Activated CD4-positive, alpha-beta memory T cell treated with anti-CD3 and anti-CD28 coated beads for 36 hours (primary cell): Measurements from ENCODE around the gene SEPTIN8. TPM values are rescaled to one million over a fixed set of nuclear protein-coding genes. Genes with fewer than 3 reads are reported as not detected.

Experiments used
- CTCF ChIA-PET: fragments of 350-600 bp; sonication (Branson Sonifier 250); formaldehyde crosslinking; loops from one replicate; lab custom pipeline; 2021; ENCODE audit warnings: antibody characterized with exemption, inconsistent platforms; lab: Charles Lee
- POLR2A ChIA-PET: fragments of 350-600 bp; sonication (Branson Sonifier 250); formaldehyde crosslinking; loops from one replicate; lab custom pipeline; 2021; ENCODE audit warnings: antibody characterized with exemption; lab: Charles Lee
- DNase-seq: peaks from one replicate; pipeline ENCODE4 v3.0.0-alpha.2; 2020
- H3K27ac Mint-ChIP-seq: one replicate; pipeline ENCODE4 v1.8.0; 2021; ENCODE audit warnings: mixed read lengths
- H3K27me3 Mint-ChIP-seq: one replicate; pipeline ENCODE4 v1.8.0; 2021; ENCODE audit warnings: mixed read lengths
- H3K36me3 Mint-ChIP-seq: one replicate; pipeline ENCODE4 v1.8.0; 2021; ENCODE audit warnings: mixed read lengths
- H3K4me1 Mint-ChIP-seq: one replicate; pipeline ENCODE4 v1.8.0; 2021; ENCODE audit warnings: low read depth, mixed read lengths
- H3K4me3 Mint-ChIP-seq: one replicate; pipeline ENCODE4 v1.8.0; 2021; ENCODE audit warnings: mild to moderate bottlenecking, mixed read lengths
- H3K9me3 Mint-ChIP-seq: one replicate; pipeline ENCODE4 v1.8.0; 2021; ENCODE audit warnings: mixed read lengths
- intact Hi-C: fragments of 100-400 bp; cut with micrococcal nuclease; formaldehyde crosslinking; loops from one replicate; pipeline ENCODE4 v1.15.1; 2023
- total RNA-seq, 2 experiments: library from RNA; stranded (reverse); gene quantifications; one replicate each; pipeline ENCODE4 v1.2.3, GENCODE V29; 2021

Gene SEPTIN8
- total RNA-seq, 2 experiments from 2014 or later, result 31.1 to 32.8 TPM

DNA sequence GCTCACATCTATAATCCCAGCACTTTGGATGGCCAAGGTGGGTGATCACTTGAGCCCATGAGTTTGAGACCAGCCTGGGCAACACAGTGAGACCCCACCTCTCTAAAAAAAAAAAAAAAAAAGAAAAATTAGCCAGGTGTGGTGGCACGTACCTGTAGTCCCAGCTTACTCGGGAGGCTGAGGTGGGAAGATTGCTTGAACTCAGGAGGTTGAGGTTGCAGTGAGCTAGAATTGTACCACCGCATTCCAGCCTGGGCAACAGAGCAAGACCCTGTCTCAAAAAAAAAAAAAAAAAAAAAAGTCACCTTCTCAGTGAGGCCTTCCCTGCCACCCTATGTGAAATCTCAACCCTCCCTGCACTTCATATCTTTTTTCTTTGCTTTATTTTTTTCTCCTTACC, 14.0 kb upstream of the SEPTIN8 start:
- no peaks in the 10 kb centered on the region for H3K36me3 Mint-ChIP-seq
- no peak overlapping the region for H3K4me3 Mint-ChIP-seq
- DNase-seq, result no peak
- ChIA-PET POLR2A (no interaction called here), CTCF (interaction anchor here (1.2 kb wide), 1 partner anchor 29 kb away, joined by 4 read pairs; no protein-coding TSS in a partner anchor)
- H3K27ac Mint-ChIP-seq, result no peak overlapping the region
- peaks cover 10% of the 10 kb centered on the region for H3K27me3 Mint-ChIP-seq
- no peaks in the 10 kb centered on the region for H3K9me3 Mint-ChIP-seq
- intact Hi-C loops, result no loop called here
- H3K4me1 Mint-ChIP-seq, result no peaks in the 10 kb centered on the region

DNA sequence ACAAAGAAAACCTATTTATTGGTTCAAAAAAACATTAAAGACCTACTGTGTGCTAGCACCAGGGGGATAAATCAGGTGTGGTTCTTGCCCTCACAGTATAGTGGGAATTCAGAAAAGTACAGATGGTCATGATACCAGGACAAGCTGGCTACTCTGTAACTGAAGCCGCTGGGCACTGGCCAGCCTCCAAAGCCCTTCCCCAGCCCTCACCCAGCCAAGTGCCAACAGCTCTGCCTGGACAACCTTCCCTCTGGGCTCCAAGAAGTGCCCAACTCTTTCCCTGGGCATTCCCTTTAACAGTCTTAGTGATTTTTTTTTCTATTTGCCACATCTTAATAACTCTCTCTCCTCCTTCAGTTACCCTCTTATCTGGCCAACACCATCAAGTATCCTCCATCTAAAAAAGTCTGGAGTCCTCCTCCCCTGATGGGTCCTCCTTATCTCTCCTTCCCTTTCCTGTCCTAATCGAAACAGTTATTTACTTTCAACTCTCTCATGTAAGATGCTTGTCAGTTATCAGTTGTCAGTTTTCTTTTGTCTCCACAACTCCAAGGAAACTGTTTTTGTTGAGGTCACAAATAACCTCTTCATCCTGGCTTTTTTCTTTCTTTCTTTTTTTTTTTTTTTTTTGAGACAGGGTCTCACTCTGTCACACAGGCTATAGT, 13.3 kb upstream of the SEPTIN8 start:
- ChIA-PET CTCF (interaction anchor here (0.7 kb wide), 1 partner anchor 72 kb away, joined by 4 read pairs; no protein-coding TSS in a partner anchor), POLR2A (no interaction called here)
- no peak for DNase-seq
- H3K4me1 Mint-ChIP-seq, result no peaks in the 10 kb centered on the region
- no peak overlapping the region for H3K4me3 Mint-ChIP-seq
- H3K36me3 Mint-ChIP-seq, result no peaks in the 10 kb centered on the region
- H3K27me3 Mint-ChIP-seq, result peaks cover 10% of the 10 kb centered on the region
- H3K27ac Mint-ChIP-seq, result no peak overlapping the region
- intact Hi-C loops, result no loop called here
- H3K9me3 Mint-ChIP-seq, result no peaks in the 10 kb centered on the region

- no peak overlapping the region for H3K4me3 Mint-ChIP-seq
- no peaks in the 10 kb centered on the region for H3K36me3 Mint-ChIP-seq
- ChIA-PET POLR2A (no interaction called here), CTCF (no interaction called here)
- H3K9me3 Mint-ChIP-seq, result no peaks in the 10 kb centered on the region
- intact Hi-C loops, result no loop called here
- peaks cover 13% of the 10 kb centered on the region for H3K27me3 Mint-ChIP-seq
- no peak for DNase-seq
- H3K4me1 Mint-ChIP-seq, result no peaks in the 10 kb centered on the region
- no peak overlapping the region for H3K27ac Mint-ChIP-seq
Measured at GRCh38 chr5:132788990-132789886, 12.2 kb upstream of the SEPTIN8 start.

GRCh38 chr5:132788508-132788907, 11.5 kb upstream of the SEPTIN8 start:
- Mint-ChIP-seq H3K4me3 (no peak overlapping the region), H3K9me3 (no peaks in the 10 kb centered on the region), H3K27ac (no peak overlapping the region), H3K27me3 (peaks cover 12% of the 10 kb centered on the region), H3K4me1 (no peaks in the 10 kb centered on the region), H3K36me3 (no peaks in the 10 kb centered on the region)
- no peak for DNase-seq
- POLR2A ChIA-PET, result no interaction called here
- intact Hi-C loops, result no loop called here
- CTCF ChIA-PET, result no interaction called here

- intact Hi-C loops, result no loop called here
- Mint-ChIP-seq H3K4me1 (no peaks in the 10 kb centered on the region), H3K27me3 (peaks cover 9% of the 10 kb centered on the region), H3K9me3 (no peaks in the 10 kb centered on the region), H3K27ac (no peak overlapping the region), H3K36me3 (no peaks in the 10 kb centered on the region), H3K4me3 (no peak overlapping the region)
- no peak for DNase-seq
- ChIA-PET CTCF (no interaction called here), POLR2A (no interaction called here)
Measured at GRCh38 chr5:132787076-132787475, 10.0 kb upstream of the SEPTIN8 start.

DNA sequence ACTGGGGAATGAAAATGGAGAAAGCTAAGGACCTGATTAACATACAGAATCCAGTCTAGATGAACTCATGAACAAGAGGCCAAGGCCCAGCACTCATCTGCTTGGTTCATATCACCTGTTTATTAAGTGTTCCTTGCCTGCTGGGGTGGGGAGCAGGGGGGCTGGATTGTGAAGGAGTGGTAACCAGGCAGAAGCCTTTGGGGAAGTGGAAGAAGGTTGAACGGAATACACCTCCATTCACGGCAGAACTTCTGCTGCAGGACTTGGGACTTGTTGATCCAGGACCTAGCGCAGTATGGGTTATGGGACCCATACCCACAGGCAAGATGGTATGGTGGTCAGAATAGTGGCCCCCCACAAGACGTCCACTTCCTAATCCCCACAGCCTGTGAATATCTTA, 8.8 kb upstream of the SEPTIN8 start:
- no peaks in the 10 kb centered on the region for H3K36me3 Mint-ChIP-seq
- intact Hi-C loops, result no loop called here
- H3K27me3 Mint-ChIP-seq, result peaks cover 12% of the 10 kb centered on the region
- no peak overlapping the region for H3K4me3 Mint-ChIP-seq
- CTCF ChIA-PET, result interaction anchor here (2.3 kb wide), 1 partner anchor 34 kb away, joined by 9 read pairs; no protein-coding TSS in a partner anchor
- H3K27ac Mint-ChIP-seq, result no peak overlapping the region
- no peak for DNase-seq
- no peaks in the 10 kb centered on the region for H3K9me3 Mint-ChIP-seq
- no peaks in the 10 kb centered on the region for H3K4me1 Mint-ChIP-seq
- POLR2A ChIA-PET, result no interaction called here

DNA sequence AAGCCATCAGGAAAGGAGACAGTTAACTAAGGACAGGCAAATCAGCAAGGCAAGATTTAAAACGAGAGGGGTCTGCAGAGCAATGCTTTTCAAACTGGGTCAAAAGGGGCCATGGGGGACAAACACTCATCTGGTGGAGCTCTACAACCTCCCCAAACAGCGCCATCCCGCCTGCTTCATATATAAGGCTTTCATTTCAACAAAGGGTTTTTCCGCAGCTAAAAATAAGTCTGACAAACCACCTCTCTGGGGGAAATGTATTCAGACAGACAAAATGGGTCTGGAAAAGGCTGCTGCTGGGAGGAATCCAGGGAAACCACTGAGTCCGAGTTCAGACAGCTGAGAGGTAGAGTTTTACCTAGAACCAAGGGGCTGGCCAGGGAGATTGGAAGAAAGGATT, 8.3 kb upstream of the SEPTIN8 start:
- Mint-ChIP-seq H3K9me3 (no peaks in the 10 kb centered on the region), H3K4me1 (no peaks in the 10 kb centered on the region), H3K27me3 (peaks cover 12% of the 10 kb centered on the region), H3K4me3 (no peak overlapping the region), H3K27ac (no peak overlapping the region), H3K36me3 (no peaks in the 10 kb centered on the region)
- POLR2A ChIA-PET, result no interaction called here
- CTCF ChIA-PET, result interaction anchor here (1.4 to 2.3 kb wide), 2 partner anchors 35 to 43 kb away, joined by 4 to 9 read pairs; no protein-coding TSS in a partner anchor
- intact Hi-C loops, result no loop called here
- DNase-seq, result no peak

DNA sequence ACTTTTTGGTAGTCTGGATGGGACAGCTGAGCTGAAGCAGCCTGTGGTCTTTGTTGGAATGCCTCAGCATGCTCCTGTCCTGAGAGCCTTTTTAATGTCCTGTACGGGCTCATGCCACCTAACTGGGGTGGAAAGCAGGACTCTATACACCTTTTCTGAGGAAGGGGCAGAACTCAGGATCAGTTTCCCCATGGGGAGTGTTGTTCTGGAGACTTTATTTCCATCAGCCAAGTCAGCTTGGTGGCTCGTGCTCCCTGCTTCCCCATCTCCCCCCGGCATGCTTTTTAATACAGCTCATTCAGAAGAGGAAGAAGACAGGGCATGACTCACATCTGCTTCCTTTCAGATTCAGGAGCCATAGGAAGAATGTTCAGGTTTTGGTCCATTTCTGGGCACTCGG, 5.1 kb upstream of the SEPTIN8 start:
- no peak overlapping the region for H3K4me3 Mint-ChIP-seq
- no peaks in the 10 kb centered on the region for H3K36me3 Mint-ChIP-seq
- no peaks in the 10 kb centered on the region for H3K9me3 Mint-ChIP-seq
- ChIA-PET CTCF (interaction anchor here (1.3 kb wide), 1 partner anchor 36 kb away, joined by 3 read pairs; no protein-coding TSS in a partner anchor), POLR2A (no interaction called here)
- peak; percentile 4 for DNase-seq
- no peak overlapping the region for H3K27ac Mint-ChIP-seq
- intact Hi-C loops, result no loop called here
- H3K27me3 Mint-ChIP-seq, result peaks cover 21% of the 10 kb centered on the region
- H3K4me1 Mint-ChIP-seq, result no peaks in the 10 kb centered on the region

DNA sequence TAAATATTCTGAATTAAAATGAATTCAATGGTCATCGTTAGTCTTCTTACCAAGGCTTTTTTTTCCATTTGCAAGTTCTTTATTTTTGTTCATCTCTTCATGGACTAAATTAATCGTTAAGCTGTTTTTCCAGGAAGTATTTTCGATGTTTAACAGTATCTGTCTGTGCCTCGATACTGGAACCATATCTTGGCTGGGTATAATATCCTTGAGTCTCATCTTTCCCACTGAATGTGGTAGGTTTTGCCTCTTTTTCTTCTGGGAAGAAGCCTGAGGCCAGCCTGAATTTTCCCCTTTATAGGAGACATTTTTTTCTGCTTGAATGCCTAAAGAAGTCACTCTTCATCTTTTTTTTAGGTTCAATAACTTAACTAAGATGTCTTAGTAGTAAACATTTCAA, 4.0 kb upstream of the SEPTIN8 start:
- Mint-ChIP-seq H3K27me3 (peaks cover 21% of the 10 kb centered on the region), H3K4me3 (no peak overlapping the region), H3K9me3 (no peaks in the 10 kb centered on the region), H3K4me1 (peaks cover 2% of the 10 kb centered on the region), H3K36me3 (no peaks in the 10 kb centered on the region), H3K27ac (no peak overlapping the region)
- intact Hi-C loops, result no loop called here
- ChIA-PET CTCF (no interaction called here), POLR2A (no interaction called here)
- DNase-seq, result no peak

GRCh38 chr5:132780577-132780976, 3.5 kb upstream of the SEPTIN8 start:
- no peak overlapping the region for H3K4me3 Mint-ChIP-seq

GRCh38 chr5:132779961-132780360, 2.9 kb upstream of the SEPTIN8 start:
- Mint-ChIP-seq H3K36me3 (no peaks in the 10 kb centered on the region), H3K27me3 (peaks cover 18% of the 10 kb centered on the region), H3K4me3 (no peak overlapping the region), H3K9me3 (no peaks in the 10 kb centered on the region), H3K4me1 (peaks cover 2% of the 10 kb centered on the region), H3K27ac (no peak overlapping the region)
- intact Hi-C loops, result no loop called here
- no peak for DNase-seq
- ChIA-PET CTCF (interaction anchor here (0.8 kb wide), 1 partner anchor 41 kb away, joined by 3 read pairs; no protein-coding TSS in a partner anchor), POLR2A (no interaction called here)

More at GRCh38 chr5:132780577-132780976, 3.5 kb upstream of the SEPTIN8 start:
- H3K9me3 Mint-ChIP-seq, result no peaks in the 10 kb centered on the region
- no peak for DNase-seq
- peaks cover 2% of the 10 kb centered on the region for H3K4me1 Mint-ChIP-seq
- no peak overlapping the region for H3K27ac Mint-ChIP-seq
- CTCF ChIA-PET, result interaction anchor here (0.8 kb wide), 1 partner anchor 40 kb away, joined by 3 read pairs; no protein-coding TSS in a partner anchor
- POLR2A ChIA-PET, result no interaction called here
- intact Hi-C loops, result no loop called here
- peaks cover 21% of the 10 kb centered on the region for H3K27me3 Mint-ChIP-seq
- no peaks in the 10 kb centered on the region for H3K36me3 Mint-ChIP-seq

GRCh38 chr5:132778856-132779255, 1.8 kb upstream of the SEPTIN8 start:
- H3K4me3 Mint-ChIP-seq, result no peak overlapping the region
- no peaks in the 10 kb centered on the region for H3K36me3 Mint-ChIP-seq
- H3K27ac Mint-ChIP-seq, result no peak overlapping the region
- peaks cover 2% of the 10 kb centered on the region for H3K4me1 Mint-ChIP-seq
- peaks cover 18% of the 10 kb centered on the region for H3K27me3 Mint-ChIP-seq
- no peaks in the 10 kb centered on the region for H3K9me3 Mint-ChIP-seq
- POLR2A ChIA-PET, result no interaction called here
- no peak for DNase-seq
- intact Hi-C loops, result no loop called here
- CTCF ChIA-PET, result interaction anchor here (1.2 kb wide), 1 partner anchor 42 kb away, joined by 3 read pairs; no protein-coding TSS in a partner anchor
